T-helper 1 cell treated with Interleukin-12 subunit alpha and Interleukin-12 subunit beta and Interleukin-4 antibody, amounts not matched to agents 30 μg/mL and 1 μg/mL, for 36 hours (primary cell): ENCODE results near the gene LRFN5.

Experiments used
- H3K27ac Mint-ChIP-seq: one replicate; pipeline ENCODE4 v1.8.0; 2021; ENCODE audit warnings: mild to moderate bottlenecking, mixed read lengths
- H3K27me3 Mint-ChIP-seq: one replicate; pipeline ENCODE4 v1.8.0; 2021; ENCODE audit warnings: low read depth, mixed read lengths
- H3K36me3 Mint-ChIP-seq: one replicate; pipeline ENCODE4 v1.8.0; 2021; ENCODE audit warnings: low read depth, mixed read lengths
- H3K4me1 Mint-ChIP-seq: one replicate; pipeline ENCODE4 v1.8.0; 2021; ENCODE audit warnings: low read depth, mixed read lengths
- H3K4me3 Mint-ChIP-seq: one replicate; pipeline ENCODE4 v1.8.0; 2021; ENCODE audit warnings: mild to moderate bottlenecking, moderate library complexity, mixed read lengths
- H3K9me3 Mint-ChIP-seq: one replicate; pipeline ENCODE4 v1.8.0; 2021; ENCODE audit warnings: mixed read lengths

LRFN5 gene

DNA sequence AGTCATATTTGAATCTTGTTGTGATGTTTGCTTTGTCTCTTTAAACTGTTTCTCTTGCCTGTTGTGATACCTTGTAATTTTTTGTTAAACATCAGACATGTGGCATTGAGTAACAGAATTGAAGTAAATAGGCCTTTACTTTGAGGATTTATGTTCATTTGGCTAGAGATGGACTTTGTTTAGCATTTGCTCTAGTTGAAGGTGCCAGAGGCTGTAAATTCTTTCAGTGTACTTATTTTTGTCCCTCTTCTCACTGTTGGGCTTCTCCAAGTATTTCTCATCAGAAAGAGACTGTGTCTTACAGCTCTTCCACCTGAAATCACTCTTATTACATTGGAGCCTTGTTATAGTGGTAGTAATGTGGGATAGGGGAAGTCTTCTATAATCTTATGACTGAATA, 175.8 kb downstream of the LRFN5 start:
- H3K4me1 Mint-ChIP-seq = no peaks in the 10 kb centered on the region
- no peaks in the 10 kb centered on the region for H3K9me3 Mint-ChIP-seq
- H3K27ac Mint-ChIP-seq = no peak overlapping the region
- H3K27me3 Mint-ChIP-seq = no peaks in the 10 kb centered on the region
- no peaks in the 10 kb centered on the region for H3K36me3 Mint-ChIP-seq
- H3K4me3 Mint-ChIP-seq = no peak overlapping the region

DNA sequence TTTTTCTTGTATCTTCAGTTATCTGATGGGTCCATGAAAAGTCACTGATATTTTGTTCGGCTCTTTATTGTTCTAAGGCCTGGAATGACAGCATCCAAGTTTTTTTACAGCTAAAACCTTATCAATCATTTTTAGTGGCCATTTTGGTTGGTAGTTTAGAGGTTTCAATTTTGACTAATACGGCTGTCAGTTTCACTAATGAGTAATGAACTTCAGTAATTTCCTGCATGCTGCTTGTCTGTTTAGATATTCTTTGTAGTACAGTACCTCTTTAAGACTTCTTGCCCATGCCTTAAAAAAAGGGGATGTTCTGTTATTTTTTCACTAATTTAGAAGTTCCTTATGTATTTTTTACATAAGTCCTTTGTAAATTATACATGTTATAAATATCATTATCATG, 176.7 kb downstream of the LRFN5 start:
- H3K4me1 Mint-ChIP-seq = no peaks in the 10 kb centered on the region
- no peaks in the 10 kb centered on the region for H3K27me3 Mint-ChIP-seq
- H3K4me3 Mint-ChIP-seq = no peak overlapping the region
- H3K36me3 Mint-ChIP-seq = no peaks in the 10 kb centered on the region
- no peaks in the 10 kb centered on the region for H3K9me3 Mint-ChIP-seq
- H3K27ac Mint-ChIP-seq = no peak overlapping the region

DNA sequence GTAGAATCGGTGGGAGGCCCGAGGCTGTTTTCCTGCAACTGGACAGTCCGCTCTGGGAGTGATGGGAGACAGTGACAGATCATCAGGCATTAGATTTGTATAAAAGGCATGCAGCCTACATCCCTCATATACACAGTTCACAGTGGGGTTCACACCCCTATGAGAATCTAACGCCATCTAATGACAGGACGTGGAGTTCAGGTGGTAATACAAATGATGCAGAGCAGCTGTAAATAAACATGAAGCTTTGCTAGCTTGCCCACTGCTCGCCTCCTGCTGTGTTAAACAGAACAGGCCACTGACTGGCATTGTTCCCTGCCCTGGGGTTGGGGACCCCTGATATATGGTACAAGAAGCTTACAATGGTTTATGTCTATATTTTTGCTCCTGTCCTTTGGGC, 179.0 kb downstream of the LRFN5 start:
- Mint-ChIP-seq H3K36me3 (no peaks in the 10 kb centered on the region), H3K4me3 (no peak overlapping the region), H3K27me3 (no peaks in the 10 kb centered on the region), H3K27ac (no peak overlapping the region), H3K9me3 (no peaks in the 10 kb centered on the region), H3K4me1 (no peaks in the 10 kb centered on the region)

DNA sequence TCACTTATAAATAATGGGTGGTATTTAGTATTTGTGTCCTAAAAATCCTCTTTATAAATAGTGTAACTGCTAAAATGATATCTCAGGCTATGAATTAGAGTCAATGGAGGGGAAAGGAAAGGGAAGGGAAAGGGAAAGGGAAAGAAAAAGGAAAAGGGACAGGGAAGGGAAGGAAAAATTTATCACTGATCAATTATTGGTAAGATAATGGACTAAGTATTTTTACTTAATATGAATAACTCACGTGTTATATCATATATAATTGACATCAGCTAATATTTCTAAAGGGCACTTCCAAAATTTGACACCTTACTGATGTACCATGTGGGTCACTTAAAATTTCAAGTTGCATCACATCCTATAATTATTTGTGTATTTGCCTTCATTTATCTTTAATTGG, 193.1 kb downstream of the LRFN5 start:
- no peaks in the 10 kb centered on the region for H3K36me3 Mint-ChIP-seq
- H3K4me3 Mint-ChIP-seq = no peak overlapping the region
- H3K27ac Mint-ChIP-seq = no peak overlapping the region
- H3K27me3 Mint-ChIP-seq = no peaks in the 10 kb centered on the region
- H3K4me1 Mint-ChIP-seq = no peaks in the 10 kb centered on the region
- no peaks in the 10 kb centered on the region for H3K9me3 Mint-ChIP-seq

DNA sequence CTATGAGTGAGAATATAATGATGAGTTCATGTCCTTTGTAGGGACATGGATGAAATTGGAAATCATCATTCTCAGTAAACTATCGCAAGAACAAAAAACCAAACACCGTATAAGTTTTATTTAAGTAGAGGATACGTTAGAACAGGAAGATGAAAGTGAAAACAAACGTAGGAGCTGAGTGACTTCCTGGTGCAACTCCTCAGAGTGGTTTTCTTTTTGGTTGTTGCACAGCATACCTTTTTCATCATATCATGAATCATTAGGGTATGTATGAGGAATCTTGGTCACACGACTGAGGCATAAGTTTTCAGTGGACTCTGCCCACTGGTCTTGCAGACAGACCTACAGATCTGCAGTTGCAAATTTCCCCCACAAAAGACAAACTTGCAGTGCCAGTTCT, 199.0 kb downstream of the LRFN5 start:
- Mint-ChIP-seq H3K4me3 (no peak overlapping the region), H3K27ac (no peak overlapping the region)

DNA sequence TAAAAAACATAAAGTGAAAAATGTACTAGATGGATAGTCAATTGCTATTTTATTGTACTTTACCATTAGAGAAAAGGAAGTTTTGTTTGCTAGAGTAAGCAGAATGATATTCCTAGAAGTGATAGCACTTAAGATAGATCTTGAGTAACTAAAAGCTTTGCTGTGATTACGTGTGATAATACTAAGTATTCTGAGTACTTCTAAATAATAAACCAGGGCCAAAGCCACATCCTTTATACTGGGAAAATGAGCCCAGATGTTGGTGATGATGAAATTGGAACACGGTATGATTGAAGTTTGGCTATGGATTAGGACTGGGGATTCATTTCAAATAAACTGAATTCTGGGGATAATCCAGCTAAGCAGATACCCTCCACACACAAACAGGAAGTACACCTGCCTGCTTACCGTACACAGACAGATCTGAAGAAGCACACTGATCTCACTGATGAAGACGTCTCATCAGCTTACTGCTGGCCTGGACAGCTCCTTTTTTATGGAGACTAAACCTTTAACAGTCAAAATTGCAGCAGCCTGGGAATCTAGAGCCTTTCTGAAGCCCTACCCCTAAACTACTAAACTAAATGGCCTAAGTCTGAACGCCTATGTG, 199.8 kb downstream of the LRFN5 start:
- H3K4me1 Mint-ChIP-seq = no peaks in the 10 kb centered on the region
- H3K9me3 Mint-ChIP-seq = peaks cover 7% of the 10 kb centered on the region
- no peaks in the 10 kb centered on the region for H3K36me3 Mint-ChIP-seq
- H3K27ac Mint-ChIP-seq = no peak overlapping the region
- no peak overlapping the region for H3K4me3 Mint-ChIP-seq
- H3K27me3 Mint-ChIP-seq = no peaks in the 10 kb centered on the region

More for the DNA sequence above, 199.0 kb downstream of the LRFN5 start:
- no peaks in the 10 kb centered on the region for H3K4me1 Mint-ChIP-seq
- H3K27me3 Mint-ChIP-seq = no peaks in the 10 kb centered on the region
- no peaks in the 10 kb centered on the region for H3K36me3 Mint-ChIP-seq
- peaks cover 7% of the 10 kb centered on the region for H3K9me3 Mint-ChIP-seq

DNA sequence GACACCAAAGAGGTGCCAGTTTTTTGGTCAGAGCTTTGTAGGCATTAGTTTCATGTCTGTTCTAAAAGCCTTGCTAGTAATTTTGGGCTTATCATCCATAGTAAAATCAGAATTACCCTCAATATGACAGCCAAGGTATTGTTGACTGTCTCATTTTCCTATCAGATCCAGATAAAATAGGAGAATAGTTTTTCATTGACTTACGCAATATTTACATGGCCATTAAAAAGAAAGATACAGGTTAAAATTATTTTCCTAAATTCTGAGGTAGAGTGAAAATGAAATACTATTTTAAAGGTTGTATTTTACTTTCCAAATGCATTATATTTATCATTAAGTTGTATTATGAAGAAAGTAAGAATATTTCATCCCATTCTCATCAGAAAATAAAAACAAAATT, 203.7 kb downstream of the LRFN5 start:
- no peak overlapping the region for H3K27ac Mint-ChIP-seq
- H3K9me3 Mint-ChIP-seq = peaks cover 11% of the 10 kb centered on the region
- H3K36me3 Mint-ChIP-seq = no peaks in the 10 kb centered on the region
- H3K27me3 Mint-ChIP-seq = no peaks in the 10 kb centered on the region
- no peak overlapping the region for H3K4me3 Mint-ChIP-seq
- no peaks in the 10 kb centered on the region for H3K4me1 Mint-ChIP-seq

DNA sequence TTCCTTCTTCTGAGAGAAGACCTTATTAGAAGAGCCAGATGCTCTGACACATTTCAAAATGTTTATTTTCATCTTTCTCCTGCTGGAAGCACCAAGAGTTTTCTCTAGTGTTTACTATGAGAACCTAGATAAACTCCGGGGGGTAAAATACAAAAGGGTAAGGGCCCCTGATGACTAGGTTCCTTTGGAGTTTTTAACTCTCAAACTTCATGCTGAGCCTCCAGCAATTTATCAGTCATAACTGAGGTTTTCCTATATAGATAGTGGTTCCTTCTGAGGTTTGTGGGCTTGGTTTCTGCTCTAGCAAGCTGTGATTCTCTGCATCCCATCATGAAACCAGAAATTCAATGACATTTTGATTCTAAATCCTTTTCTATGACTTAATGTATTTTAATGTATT, 210.9 kb downstream of the LRFN5 start:
- Mint-ChIP-seq H3K4me3 (no peak overlapping the region), H3K9me3 (peaks cover 4% of the 10 kb centered on the region), H3K36me3 (no peaks in the 10 kb centered on the region), H3K4me1 (no peaks in the 10 kb centered on the region), H3K27me3 (no peaks in the 10 kb centered on the region), H3K27ac (no peak overlapping the region)

DNA sequence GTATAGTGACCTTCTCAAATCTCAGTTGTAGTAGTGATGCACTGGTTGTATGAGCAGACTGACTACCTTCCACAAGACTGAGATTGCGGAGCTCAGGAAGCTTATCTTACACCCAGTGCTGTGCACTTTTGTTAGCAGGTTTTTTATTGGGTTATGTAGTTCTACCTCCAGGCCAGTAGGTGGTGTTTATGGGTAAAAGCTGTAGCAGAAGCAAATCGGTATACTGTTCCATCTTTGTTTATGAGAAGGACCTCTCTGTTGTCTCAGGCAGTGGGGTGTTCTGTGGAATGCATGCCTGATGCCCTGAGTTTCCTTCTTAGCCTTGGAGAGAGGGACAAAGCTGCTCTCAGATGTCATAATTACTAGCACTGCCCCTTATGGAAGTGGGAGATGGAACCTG, 217.8 kb downstream of the LRFN5 start:
- Mint-ChIP-seq H3K4me1 (no peaks in the 10 kb centered on the region), H3K9me3 (no peaks in the 10 kb centered on the region), H3K36me3 (no peaks in the 10 kb centered on the region), H3K4me3 (no peak overlapping the region), H3K27ac (no peak overlapping the region), H3K27me3 (no peaks in the 10 kb centered on the region)

DNA sequence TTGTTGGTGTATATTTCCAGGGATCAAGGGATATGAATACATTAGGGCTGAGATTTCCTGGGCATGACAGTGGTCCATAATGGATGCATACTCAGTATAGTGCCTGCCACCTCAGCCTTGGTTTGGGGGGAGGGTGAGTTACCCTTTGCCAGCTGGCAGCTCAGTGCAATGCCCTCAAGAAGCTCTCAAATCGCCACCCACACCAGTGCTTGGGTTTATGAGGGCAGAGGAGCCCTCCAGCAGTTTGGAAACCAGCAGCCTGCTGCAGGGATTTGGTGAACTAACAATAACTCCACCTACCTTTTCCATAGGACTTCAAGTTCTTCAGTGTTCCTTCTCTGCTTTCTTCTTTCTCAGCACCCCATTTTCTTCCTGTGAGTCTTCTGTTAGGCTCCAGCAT, 218.9 kb downstream of the LRFN5 start:
- no peaks in the 10 kb centered on the region for H3K36me3 Mint-ChIP-seq
- H3K4me1 Mint-ChIP-seq = no peaks in the 10 kb centered on the region
- no peak overlapping the region for H3K27ac Mint-ChIP-seq
- no peak overlapping the region for H3K4me3 Mint-ChIP-seq
- H3K9me3 Mint-ChIP-seq = no peaks in the 10 kb centered on the region
- no peaks in the 10 kb centered on the region for H3K27me3 Mint-ChIP-seq

DNA sequence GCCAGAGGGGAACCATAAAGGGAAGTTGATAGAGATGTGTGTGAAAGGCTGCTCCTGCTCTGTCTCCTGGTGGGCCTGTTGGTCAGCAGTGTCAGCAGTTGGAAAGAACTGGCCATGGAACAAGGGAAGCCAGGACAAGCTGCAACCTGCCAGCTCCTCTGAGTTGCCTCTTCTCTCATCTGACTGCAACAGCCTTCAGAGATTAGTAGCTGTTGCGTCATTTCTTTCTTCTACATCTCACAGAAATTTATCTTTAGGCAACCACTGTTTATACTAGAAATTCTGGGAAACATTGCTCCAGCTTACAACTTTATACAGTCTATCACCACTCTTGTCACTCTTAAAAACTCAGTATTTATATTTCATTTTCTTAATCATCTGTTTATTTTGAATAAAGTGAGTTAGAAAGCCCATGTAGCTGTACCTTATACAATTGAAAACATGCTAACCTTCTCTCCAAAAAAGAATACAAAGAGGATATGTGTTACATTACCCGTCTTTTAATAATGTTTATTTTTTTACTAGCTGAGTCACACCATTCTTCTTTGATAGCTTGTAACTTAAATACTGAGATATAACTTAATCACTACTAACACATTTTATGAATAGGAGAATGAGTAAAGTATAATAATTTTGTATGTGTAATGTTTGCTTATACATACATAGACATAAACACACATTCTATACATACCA, 224.2 kb downstream of the LRFN5 start:
- Mint-ChIP-seq H3K36me3 (no peaks in the 10 kb centered on the region), H3K4me1 (no peaks in the 10 kb centered on the region), H3K9me3 (no peaks in the 10 kb centered on the region), H3K27ac (no peak overlapping the region), H3K27me3 (no peaks in the 10 kb centered on the region), H3K4me3 (no peak overlapping the region)

DNA sequence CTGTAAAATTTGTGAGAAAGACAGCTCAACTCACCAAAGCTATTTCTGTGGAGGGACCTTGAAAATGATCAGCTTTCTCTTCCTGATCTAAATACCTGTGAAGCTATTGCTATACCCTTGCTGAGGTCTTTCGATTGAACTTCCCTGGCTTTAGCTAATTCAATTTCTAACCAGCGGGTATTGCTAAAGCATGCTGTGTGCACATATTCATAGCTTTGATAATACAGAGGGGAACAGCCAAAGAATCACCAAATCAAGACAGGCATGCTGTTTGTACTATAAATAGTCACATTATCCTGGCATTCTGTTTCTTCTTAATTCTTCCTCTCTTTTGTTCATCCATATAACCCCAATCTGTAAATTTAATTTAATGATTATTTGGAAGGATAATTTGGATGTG, 233.0 kb downstream of the LRFN5 start:
- Mint-ChIP-seq H3K36me3 (no peaks in the 10 kb centered on the region), H3K4me3 (no peak overlapping the region), H3K4me1 (no peaks in the 10 kb centered on the region), H3K9me3 (peaks cover 4% of the 10 kb centered on the region), H3K27me3 (no peaks in the 10 kb centered on the region), H3K27ac (no peak overlapping the region)

DNA sequence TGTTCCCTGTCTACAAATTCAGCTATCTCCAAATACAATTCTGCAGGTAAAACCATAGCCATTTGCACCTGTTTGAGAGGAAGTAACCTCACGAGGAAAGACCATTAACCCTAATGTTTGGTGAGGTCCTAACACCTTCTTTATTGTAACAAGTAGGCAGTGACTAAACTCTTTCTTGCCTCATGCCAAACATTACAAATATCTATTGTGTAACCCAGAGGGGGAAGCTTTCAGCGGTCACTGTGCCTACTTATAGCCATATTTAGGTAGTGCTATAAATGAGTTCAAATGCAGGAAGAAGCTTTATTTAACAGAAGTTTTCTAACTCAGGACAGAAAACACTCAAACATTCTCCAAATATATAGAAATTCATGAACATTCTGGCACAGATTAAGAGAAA, 252.7 kb downstream of the LRFN5 start:
- Mint-ChIP-seq H3K4me1 (no peaks in the 10 kb centered on the region), H3K27ac (no peak overlapping the region), H3K36me3 (no peaks in the 10 kb centered on the region), H3K4me3 (no peak overlapping the region), H3K27me3 (no peaks in the 10 kb centered on the region), H3K9me3 (peaks cover 5% of the 10 kb centered on the region)

DNA sequence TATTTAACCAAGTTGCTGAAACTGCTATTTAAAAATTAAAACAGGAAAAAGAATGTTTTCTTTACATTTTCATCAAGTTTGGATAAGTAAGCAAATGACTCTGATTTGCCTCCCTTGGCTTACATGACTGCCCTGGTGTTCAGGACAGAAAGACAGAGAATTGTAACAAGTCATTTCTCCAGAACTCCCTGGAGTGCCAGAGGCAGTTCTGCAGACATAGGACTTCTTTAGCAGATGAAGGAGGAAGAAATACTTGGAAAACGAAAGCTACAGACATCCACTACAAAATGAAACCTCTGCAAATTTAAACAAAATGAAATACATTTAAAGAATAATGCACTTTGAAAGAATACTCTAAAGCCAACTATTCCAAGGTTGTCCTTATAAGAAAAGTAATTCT, 253.9 kb downstream of the LRFN5 start:
- Mint-ChIP-seq H3K27me3 (no peaks in the 10 kb centered on the region), H3K36me3 (no peaks in the 10 kb centered on the region), H3K4me1 (no peaks in the 10 kb centered on the region), H3K9me3 (peaks cover 5% of the 10 kb centered on the region), H3K27ac (no peak overlapping the region), H3K4me3 (no peak overlapping the region)

DNA sequence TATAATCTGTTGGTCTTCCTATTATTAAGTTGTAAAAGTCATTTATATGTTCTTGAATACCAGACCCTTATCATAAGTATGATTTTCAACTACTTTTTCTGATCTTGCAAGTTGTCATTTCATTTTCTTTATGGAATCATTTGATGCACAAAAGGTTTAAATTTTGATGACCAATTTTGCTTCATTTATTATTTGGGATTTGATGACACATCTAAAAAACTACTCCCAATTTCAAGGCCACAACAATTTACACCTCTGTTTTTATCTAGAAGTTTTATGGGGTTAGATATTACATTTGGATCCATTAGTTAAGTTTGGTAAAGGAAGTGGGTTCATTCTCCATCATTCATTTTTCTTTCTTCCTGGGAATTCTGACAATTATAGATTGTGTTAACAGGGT, 259.2 kb downstream of the LRFN5 start:
- Mint-ChIP-seq H3K4me3 (no peak overlapping the region), H3K4me1 (no peaks in the 10 kb centered on the region), H3K27ac (no peak overlapping the region), H3K36me3 (no peaks in the 10 kb centered on the region), H3K9me3 (peaks cover 12% of the 10 kb centered on the region), H3K27me3 (no peaks in the 10 kb centered on the region)

DNA sequence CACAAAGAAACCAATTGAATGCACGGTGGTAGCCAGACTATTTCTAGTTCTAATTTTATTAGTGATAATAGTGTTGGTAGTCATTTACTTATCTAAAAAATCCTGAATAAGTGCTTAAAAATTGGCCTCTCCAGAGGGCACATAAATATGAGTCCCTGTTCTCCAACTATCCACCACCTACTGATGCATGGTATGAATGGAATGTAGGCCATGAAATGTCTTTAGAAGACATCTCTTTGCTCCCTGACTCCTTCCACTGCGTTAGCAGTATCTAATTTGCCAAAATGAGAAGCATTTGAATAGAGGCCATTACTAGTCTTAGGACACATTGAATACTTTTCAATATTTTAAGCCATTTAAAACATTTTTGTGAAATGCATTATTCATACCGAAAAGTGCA, 261.7 kb downstream of the LRFN5 start:
- H3K27ac Mint-ChIP-seq = no peak overlapping the region
- H3K4me1 Mint-ChIP-seq = no peaks in the 10 kb centered on the region
- no peak overlapping the region for H3K4me3 Mint-ChIP-seq
- no peaks in the 10 kb centered on the region for H3K27me3 Mint-ChIP-seq
- no peaks in the 10 kb centered on the region for H3K36me3 Mint-ChIP-seq
- H3K9me3 Mint-ChIP-seq = peaks cover 12% of the 10 kb centered on the region
